Measurements from ENCODE around the gene TMSB10.
"Not testable (repeated sequence)": the region's sequence is repeated elsewhere in the genome, so short reads cannot be mapped to it uniquely, and the experiment has no call there.

Gene TMSB10

DNA sequence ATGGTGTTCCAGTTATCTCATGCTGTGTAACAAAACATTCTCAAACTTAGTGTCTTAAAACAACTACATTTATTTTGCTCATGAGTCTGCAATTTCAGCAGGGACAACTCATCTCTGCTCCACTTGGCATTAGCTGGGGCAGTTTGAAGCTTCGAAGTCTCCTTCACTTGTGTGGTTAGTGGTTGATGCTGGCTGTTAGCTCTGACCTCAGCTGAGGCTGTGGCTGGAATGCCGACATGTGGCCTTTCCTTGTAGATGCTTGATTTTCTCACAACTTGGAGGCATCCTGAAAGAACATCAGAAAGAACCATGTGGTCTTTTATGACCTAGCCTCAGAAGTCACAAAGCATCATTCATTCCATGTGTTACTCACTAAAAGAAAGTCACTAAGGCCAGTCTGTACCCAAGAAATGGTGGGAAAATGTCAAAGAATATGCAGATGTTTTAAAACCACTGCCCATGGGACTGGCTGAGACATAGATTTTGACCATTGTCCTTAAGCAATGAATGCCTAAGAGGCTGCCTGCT is 3.8 kb upstream of the TMSB10 start:
- DNase-seq (ENCODE audit: low spot score) = no peak
- FAIRE-seq = no peak

DNA sequence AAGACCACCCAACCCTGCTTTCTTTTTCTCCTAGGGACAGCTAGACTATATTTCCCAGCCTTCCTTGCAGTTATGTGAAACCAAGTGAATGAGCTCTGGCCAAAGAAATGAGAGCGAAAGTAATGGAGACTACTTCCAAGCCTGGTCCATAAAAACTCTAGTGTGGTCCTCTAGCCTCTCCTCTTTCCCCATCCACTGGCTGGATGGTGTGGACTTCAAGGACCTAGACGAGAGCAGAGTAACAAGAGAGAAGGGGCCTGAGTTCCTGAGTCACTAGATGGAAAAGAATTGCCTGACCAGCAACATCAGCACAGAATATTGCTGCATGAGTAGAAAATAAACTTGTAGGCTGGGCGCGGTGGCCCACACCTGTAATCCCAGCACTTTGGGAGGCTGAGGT is 2.9 kb upstream of the TMSB10 start:
- FAIRE-seq = no peak

DNA sequence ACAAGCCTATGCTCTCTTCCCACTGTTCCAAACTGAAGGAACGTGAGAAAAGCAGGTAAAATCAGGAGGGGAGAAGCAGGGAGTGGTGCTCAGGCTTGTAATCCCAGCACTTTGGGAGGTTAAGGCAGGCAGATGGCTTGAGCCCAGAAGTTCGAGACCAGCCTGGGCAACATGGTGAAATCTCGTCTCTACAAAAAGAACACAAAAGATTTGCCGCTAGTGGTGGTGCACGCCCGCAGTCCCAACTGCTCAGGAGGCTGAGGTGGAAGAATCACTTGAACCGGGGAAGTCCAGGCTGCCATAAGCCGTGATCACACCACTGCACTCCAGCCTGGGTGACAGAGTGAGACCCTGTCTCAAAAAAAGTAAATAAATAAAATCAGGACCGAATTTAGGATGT is 1.3 kb upstream of the TMSB10 start:
- no peak for FAIRE-seq

More for the DNA sequence above, 2.9 kb upstream of the TMSB10 start:
- DNase-seq (ENCODE audit: low spot score) = no peak

DNA sequence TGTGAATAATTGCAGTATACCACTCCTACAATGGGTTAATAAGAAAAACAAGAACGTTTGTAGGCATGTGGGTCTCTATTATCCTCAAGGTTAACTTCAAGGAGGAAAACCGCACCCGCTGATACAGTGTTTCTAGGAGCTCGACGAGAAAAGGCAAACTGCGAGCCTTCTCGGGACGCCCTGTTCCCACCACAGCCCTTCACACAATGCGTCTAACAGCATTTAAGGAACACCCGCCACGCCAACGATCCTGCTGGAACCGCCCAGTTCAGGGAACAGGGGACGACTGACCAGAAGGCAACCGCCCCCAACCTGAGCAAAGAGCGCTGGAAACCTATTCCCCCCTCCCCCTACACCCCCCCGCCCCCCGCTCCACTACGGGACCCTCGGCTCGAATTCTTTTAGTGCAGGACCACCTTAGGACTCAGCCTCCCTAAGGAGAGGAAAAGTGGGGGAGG is 710 bp upstream of the TMSB10 start:
- FAIRE-seq (no peak), DNase-seq (ENCODE audit: low spot score) (peak; percentile 66)

More for the DNA sequence above, 1.3 kb upstream of the TMSB10 start:
- DNase-seq (ENCODE audit: low spot score) = no peak

DNA sequence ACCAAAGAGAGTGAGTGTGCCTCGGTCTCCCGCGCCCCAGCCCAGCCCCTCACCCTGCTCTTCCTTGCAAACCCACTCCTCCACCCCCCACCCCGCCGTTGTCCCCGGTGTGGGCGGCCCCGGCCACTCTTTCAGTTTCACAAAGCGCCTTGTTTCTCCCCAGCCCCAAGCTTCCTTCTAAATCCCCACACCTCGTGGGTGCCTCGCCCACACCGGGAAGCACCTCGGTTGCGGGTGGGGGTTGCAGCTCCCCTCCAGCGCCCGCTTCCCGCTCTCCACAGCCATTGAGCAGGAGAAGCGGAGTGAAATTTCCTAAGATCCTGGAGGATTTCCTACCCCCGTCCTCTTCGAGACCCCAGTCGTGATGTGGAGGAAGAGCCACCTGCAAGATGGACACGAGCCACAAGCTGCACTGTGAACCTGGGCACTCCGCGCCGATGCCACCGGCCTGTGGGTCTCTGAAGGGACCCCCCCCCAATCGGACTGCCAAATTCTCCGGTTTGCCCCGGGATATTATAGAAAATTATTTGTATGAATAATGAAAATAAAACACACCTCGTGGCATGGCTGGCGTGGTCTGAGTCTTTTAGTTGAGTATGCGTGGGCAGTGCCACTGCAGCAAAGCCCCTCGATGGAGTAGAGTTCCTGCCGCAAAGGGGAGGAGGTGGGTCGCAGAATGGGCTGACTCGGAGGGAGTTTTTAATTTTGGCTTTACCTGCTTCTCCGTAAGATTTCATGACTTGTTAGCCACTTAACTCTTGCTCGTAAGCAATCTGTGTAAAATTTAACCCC is 848 bp downstream of the TMSB10 start:
- DNase-seq (ENCODE audit: low spot score) = no peak

DNA sequence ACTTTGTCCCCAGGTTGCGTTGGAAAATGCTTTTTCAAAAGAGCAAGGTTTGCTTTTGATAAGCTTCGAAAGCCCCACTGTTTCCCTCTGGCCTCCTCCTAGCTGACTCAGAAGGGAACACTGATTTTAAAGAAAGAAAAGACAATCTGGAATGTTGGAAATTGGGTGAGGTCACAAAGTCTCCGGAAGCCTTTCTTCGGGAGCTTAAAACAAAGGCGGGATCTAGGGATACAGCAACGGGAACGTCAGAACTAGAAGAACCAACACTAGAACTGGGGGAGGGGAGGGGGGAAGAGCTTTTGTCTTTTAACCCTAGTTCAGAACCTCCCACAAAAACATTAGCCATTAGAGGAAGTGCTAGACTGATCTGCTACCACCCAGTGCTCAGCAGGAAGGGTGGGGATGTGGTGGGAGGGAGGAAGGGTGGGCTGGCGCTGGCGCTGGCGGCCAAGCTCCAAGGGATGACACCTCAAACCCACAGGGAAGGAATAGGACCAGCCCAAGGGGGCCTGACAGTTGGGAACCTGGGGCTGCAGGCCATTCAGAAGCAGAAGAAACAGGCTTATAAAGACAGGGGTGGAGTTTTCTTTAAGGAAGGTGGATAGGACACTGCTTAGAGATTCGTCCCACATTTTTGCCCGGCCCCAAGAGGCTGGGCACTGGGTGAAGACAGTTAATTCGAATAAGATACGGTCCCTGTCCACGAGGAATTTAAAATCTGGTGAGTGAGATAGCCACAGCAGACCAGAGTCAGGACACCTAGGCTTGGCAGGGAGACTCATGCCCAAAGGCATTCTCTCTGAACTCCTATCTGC is 1.7 kb downstream of the TMSB10 start:
- no peak for FAIRE-seq
- peak; percentile 76 for DNase-seq (ENCODE audit: low spot score)

More for the DNA sequence above, 848 bp downstream of the TMSB10 start:
- no peak for FAIRE-seq

DNA sequence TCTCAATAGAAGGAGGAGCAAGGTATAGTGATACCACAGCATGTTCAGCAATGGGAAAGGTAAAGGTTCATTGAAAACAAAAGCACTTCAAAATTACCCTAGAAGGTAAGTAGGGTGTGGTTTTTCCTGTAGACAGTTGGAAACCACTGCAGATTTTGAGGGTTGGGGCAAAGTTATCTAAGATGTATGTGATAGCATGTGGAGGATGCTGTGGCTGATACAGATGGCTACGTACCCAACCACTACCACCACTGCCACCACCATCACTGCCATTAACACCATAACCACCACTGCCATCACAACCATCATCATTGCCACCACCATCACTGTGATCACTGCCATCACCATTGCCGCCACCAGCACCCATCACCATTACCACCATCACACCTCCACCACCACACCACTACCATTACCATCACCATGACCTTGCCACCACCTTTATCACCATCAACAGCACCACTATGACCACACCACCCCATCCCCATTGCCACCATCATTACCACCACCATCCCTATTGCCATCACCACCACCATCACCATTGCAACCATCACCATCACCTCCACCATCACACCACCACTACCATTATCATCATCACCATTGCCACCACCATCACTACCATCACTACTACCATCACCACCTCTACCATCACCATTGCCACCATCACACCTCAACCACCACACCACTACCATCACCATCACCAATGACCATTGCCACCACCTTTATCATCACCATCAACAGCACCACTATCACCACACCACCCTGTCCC is 3.7 kb downstream of the TMSB10 start:
- DNase-seq (ENCODE audit: low spot score) (no peak), FAIRE-seq (no peak)

DNA sequence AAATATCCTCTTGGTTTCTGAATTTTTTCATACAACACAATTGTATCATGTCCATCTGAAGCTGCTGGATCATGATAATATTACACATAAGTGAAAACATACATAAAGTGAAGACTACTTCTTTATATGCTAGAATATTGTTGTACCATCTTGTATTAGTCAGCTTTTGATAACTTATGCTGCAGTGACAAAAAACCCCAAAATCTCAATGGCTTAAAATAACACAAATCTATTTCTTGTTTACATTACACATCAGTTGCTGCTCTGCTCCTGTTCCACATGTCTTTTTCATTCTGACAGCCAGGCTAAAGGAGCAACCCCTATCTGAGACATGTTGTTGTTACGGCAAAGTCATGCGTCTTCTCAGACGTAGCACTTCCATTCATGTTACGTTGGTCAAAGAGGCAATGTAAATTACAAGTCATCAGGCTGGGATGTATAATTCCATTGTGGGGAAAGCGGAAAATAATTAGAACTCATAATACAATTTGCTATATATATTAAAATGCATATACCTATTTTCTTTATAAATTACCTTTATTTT is 5.8 kb downstream of the TMSB10 start:
- no peak for DNase-seq (ENCODE audit: low spot score)
- no peak for FAIRE-seq

DNA sequence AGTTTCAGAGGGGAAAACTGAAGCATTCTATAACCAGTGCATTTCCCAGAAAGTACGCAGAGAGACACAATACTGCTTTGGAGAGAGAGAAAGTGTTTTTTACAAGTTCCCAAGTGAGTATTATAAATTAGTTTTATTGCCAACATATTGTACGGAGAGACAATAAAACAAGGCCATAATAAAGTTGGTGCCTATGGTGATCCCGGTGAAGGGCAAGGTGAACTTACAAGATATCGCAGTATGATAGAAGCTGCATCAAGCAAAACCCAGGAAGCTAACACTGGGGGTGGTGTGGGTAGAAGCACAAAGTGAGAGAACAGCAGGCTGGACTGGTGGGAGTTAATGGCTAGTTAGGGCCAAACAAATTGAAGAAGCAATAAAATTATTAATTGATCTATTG is 7.5 kb downstream of the TMSB10 start:
- FAIRE-seq (no peak), DNase-seq (ENCODE audit: low spot score) (no peak)

DNA sequence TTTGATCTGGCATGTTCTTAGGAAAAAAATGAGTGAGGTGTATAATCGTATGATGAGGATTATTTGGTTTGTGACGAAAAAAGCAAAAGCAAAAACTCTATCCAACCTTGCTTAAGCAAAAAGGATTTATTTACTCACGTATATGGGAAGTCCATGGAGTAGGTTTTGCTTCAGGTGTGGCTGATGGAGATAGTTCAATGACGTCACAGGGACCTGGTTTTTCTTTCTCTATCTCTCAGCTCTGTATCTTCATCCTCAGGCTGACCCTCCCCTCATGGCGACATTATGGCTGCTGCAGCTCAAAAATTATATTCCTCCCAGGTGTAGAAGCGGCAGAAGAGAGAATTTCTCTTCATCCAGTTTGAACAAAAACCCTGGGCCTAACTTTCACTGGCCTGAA is 8.9 kb downstream of the TMSB10 start:
- DNase-seq (ENCODE audit: low spot score) (no peak), FAIRE-seq (no peak)

DNA sequence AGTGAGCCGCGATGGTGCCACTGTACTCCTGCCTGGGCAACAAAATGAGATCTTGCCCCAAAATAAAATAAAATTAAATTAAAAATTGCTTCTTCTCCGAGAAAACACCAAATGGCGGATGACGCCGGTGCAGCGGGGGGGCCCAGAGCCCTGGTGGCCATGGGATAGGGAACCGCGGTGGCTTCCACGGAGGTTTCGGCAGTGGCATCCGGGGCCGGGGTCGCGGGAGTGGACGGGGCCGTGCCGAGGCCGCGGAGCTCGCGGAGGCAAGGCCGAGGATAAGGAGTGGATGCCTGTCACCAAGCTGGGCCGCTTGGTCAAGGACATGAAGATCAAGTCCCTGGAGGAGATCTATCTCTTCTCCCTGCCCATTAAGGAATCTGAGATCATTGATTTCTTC is 10.2 kb downstream of the TMSB10 start:
- not testable (repeated sequence) for DNase-seq (ENCODE audit: low spot score); FAIRE-seq

DNA sequence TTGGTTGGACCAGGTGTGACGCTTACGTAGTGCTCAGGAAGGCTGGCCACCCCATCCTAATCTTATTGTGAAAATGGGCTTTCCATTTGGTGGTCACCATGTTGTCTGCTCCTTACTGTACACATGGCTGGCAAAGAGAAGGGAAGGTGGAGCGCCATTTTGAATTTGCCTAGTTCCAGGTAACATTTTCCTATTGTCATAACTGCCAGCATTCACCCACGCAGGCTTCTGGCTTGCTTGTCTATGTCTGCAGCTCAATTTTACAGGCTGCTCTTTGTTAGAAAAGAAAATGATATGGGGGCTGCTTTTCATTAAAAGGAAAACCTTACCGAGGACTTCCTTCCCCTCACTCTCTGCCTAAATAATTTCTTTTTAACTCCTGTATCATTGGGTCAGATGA is 12.4 kb downstream of the TMSB10 start:
- not testable (repeated sequence) for DNase-seq (ENCODE audit: low spot score); FAIRE-seq

DNA sequence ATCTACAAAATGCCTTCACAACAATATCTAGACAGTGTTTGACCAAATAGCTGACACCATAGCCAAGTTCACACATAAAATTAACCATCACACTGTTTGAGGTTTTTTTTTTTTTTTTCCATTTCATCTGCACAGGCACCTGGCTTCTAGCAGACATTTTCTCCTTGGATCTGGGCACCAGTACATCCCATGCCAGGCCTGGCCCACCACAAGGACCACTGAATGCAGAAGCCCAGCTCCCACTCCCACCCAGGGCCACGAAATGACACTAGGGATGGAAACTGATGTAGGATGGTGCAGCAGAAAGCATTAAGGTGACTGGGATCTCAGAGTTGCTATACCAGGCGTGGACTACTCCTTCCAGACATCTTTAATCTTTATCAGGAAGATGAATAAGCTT is 13.0 kb downstream of the TMSB10 start:
- FAIRE-seq = no peak

DNA sequence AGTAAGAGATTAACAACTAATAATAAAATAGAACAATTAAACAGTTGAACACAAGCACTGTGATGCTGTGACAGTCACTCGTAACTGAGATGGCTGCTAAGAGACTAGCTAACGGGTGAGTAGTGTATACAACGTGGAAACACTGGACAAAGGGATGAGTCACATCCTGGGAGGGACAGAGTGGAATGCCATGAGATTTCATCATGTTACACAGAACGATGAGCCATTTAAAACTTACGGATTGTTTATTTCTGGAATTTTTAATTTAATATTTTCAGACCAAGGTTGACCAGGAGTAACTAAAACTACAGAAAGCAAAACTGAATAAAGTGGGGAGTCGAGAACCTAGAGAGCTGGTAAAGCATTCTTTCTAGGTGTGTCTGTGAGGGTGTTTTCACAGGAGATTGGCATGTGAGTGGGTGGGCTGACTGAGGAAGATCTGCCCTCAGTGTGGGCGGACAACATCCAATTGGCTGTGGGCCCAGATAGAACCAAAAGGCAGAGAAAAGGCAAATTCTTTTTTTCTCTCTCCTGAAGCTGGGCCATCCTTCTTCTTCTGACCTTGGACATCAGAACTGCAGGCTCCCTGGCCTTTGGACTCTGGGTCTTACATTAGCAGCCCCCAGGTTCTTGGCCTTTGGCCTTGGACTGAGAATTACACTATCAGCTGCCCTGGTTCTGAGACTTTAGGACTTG is 14.6 kb downstream of the TMSB10 start:
- peak; percentile 71 for FAIRE-seq
- peak; percentile 79 for DNase-seq (ENCODE audit: low spot score)

More for the DNA sequence above, 13.0 kb downstream of the TMSB10 start:
- DNase-seq (ENCODE audit: low spot score) = no peak

DNA sequence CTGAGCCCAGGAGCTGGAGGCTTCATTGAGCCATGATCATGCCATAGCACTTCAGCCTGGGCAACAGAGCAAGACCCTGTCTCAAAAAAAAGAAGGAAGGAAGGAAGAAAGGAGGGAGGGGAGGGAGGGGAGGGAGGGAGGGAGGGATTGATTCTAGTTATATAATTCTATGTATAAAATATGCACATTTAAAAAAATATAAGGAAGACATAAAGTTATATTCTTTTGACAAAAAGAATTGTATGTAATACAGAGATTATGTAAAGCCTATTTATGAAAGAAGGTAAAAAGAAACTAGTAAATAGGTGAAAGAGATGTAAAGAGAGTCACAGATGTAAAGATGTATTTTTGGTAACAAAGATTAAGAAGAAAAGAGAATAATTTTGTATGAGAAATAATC is 17.6 kb downstream of the TMSB10 start:
- no peak for FAIRE-seq
- DNase-seq (ENCODE audit: low spot score) = no peak

DNA sequence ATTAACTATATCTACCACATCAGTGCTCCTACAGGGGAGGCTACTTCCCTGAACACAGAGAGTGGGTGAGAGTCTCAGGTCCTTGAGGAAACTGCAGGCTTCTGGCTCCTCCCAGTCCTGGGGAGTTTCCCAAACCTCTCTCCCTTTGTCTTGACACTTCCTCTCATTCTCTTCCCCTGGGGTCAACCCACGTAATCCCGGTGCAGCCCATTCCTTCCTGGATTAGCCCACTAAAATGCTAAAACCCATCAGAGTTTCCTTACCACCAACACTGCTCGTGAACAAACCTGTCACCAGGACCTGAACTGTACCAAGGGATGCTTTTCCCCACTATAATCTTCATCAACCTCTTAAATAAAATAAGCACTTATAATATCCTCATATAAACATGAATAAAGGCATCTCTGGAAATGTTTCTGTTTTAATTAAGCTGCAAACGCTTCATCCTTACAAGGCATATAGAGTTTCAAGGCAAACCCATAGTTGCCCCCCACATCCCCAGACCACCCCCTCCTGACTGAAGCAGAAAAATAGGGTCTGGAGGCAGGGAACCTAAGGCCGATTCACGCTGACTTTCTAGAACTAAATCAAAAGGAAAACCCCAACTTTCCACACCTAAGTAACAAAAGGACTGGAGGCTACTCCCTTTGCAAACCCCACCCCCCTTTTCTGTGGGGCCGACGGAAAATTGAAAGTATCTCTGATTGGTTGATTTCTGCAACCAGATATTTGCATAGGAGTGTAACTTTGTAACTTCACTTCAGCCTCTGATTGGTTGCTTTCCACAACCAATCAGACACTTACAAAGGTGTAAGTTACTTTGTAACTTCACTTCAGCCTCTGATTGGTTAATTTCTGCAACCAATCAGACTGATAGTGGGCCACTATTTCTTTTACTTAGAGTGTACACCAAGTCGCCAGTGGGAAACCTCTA is 19.0 kb downstream of the TMSB10 start:
- DNase-seq (ENCODE audit: low spot score) = no peak
- no peak for FAIRE-seq

DNA sequence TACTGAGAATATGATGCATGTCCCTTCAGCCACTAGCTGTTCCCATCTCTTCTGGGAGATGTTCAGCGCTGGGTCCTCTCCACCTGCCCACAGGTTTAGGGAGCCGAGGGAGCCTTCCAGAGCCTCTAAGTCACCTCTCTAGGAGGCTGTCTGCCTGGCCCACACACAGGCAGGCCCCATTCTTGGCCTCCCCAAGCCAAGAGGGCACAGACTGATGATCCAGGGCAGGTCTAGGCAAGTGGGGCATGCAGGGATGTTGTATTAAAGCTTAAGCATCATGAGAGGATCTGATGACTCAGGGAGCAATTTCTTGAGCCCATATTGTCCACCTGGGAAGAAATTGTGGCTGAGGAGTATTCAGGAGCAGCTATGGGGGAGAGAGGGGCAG is 19.9 kb downstream of the TMSB10 start:
- FAIRE-seq = no peak
- DNase-seq (ENCODE audit: low spot score) = no peak

DNA sequence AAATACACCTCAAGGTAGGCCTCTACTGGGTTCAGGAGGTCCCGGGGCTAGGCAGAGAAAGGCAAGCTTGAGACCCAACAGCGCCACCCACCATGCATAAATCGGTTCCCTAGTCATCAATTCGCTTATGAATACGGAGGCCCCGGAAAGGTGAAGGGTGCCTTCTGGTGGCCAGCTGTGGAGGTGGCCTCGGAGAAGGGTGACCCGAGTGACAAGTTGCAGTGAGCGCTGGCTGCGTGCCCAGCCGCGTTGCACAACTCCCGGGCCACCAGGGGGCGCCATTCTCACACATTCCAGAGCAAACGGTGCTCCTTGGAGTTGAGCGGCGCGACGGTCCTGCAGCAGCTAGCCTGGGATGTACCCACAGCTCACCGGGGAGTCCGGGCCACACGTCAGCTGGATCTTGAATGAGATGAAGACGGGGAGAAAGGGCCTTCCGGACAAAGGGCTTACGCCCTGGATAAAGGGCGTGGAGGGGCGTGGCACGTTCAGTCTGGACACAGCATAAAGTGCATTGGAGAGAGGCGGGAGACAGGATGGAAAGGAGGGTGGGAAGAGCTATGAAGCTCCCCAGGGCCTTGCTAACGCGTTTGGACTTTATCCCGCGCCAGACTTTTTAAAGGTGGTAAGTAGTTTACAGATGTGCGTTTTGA is 20.4 kb downstream of the TMSB10 start:
- FAIRE-seq (peak; percentile 81), DNase-seq (ENCODE audit: low spot score) (peak; percentile 81)

DNA sequence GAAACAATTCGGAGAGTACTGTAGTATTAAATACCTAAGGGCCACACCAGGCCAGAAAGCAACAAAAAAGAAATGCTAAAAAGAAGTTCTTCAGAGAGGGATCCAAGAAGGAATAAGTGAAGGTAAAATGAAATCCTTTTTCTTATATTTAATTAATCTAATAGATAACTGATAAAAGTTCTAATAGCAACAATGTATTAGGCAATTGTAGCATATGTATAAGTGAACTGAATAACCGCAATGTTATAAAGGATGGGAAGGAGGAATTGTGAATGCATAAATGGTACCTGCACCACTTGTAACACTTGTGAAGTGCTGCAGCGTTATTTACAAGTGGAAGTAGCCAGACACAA is 21.8 kb downstream of the TMSB10 start:
- no peak for FAIRE-seq
- DNase-seq (ENCODE audit: low spot score) = no peak
